GM19324 (cell line): Measurements from ENCODE around the gene IFT52.
"Not testable (repeated sequence)": the region's sequence is repeated elsewhere in the genome, so short reads cannot be mapped to it uniquely, and the experiment has no call there.

Source experiments
- ATAC-seq: cut with Tn5 transposase; IDR thresholded peaks from one replicate; pipeline ENCODE4 v1.9.1; 2021; ENCODE audit warnings: mild to moderate bottlenecking, moderate library complexity; ENCODE audit not compliant: unreplicated experiment, low FRiP score

Gene IFT52

DNA sequence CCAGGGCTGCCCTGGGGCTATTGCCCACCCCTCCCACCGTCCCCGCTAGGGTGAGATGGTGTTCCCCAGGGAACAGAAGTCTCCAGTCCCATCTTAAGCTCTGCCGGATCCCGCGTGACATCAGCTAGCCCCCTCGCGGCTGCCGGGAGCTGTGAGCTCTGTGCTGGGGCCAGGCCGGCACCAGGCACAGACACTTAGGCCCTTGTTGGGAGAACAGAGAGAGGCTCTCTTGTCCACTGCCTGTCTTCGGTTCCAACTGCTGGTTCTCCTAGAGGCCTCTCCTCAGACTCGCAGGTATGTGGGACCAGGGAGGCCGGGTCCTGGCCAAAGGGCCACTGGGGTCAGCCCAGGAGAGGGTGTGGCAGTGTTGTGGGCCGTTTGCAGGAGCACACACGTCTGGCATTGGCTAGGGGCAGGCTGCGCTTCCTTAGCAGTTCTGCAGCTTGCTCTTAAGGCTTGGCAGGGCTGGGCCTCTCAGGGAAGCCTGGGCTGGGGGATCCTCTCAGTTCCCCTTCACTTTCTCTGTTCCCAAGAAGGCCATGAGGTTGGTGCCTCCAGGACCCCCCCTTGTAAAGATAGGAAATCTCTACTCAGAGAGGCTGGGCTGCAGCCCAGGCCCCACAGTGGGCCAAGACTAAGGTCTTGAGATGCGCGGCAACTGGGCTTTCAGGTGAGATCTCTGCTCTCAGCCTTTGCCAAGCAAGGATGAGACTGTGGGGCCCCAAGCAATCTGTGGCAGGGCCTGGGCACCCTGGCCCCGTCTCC, 25.6 kb upstream of the IFT52 start:
- no peak for ATAC-seq

DNA sequence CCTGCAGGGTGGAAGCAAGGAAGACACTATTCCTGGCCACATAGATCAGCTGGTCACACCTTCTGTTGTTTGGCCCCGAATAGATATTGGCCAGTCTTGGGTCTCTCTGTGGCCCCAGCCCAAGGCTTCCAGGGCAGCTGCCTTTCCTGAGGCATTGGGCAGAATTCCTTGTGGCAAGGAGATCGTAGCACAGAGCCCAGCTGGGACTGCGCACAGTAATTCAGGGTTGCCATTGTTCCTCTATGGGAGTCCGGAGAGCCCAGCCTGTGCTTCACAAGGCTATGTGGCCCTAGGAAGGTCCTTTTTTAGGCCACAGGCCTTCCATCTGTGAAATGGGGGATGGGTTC, 25.0 kb upstream of the IFT52 start:
- ATAC-seq: no peak

DNA sequence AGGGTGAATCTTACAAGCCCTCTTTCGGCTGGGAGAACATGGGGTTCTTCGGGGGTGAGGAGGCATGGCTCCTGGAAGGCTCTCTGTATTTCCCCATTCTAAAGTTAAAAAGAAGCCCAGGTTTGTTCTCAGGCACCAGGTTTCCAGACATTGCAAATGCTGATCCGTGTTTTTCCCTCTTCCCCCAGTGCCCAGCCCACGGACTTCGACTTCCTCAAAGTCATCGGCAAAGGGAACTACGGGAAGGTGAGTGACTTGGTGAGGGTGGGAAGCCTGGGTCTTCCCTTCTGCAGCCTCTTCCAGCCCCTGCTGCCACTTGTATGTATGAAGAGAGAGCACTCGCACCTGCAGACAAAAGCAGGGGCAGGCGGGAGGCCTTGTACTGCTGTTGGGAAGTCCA, 23.3 kb upstream of the IFT52 start:
- ATAC-seq: no peak

DNA sequence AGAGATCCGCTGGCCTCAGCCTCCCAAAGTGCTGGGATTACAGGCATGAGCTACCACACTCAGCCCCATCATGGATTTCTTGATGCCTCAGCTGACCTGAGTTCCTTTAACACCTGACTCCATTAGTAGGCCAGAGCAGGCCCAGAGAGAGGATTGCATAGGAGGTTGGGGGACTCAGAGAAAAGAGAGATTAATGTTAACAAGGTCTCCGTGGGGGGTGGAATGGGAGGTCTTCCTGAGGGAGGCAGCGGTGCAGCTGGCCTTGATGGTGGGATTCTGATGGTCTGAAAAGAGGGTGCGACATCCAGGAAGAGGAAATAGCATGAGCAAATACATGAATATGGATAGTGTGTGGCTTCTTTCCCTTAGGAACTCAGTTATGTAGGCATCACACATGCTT, 22.0 kb upstream of the IFT52 start:
- no peak for ATAC-seq

DNA sequence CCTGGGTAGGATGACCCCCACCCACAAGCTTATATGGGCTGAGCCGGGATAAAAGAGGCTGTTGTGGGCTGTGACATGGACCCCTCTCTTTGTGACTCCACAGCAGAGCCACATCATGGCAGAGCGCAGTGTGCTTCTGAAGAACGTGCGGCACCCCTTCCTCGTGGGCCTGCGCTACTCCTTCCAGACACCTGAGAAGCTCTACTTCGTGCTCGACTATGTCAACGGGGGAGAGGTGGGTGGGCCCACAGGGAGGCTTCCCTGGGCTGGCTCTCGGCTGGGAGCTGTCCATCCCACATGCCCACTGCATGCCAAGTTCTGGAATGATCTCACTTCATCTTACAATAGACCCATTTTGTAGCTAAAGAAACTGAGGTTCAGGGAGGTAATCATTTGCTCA, 21.5 kb upstream of the IFT52 start:
- no peak for ATAC-seq

DNA sequence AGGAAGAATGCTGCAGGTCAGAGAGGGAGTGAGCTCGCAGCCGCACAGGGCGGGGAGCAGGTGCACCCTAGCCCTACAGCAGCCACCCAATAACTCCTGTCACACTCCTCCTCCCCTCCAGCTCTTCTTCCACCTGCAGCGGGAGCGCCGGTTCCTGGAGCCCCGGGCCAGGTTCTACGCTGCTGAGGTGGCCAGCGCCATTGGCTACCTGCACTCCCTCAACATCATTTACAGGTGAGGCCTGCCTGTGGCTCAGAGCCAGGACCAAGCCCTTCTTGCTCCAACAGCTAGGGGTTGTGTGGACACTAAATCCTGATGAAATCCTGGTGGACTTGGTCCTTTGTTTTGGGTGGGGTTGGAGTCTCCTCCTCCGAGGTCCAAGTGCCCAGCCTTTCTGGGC, 20.2 kb upstream of the IFT52 start:
- no peak for ATAC-seq

DNA sequence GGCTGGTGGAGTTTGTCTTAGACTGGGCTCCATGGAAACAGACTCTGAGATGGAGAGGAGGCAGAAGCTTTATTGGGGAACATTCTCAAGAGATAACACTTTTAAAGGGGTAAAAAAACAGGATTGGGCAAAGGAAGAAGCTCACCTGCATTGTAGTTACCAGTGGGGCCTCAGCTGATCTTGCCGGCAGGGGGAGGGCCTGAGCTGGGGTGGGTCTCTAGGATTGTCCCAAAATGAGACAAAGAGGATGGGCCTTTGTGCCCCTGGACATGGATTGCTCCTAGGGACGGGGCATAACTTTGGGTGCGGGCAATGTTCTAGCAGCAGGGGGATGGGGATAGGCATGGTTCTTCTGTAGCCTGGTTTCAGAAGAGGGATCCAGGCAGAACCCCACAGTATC, 19.4 kb upstream of the IFT52 start:
- ATAC-seq: no peak

DNA sequence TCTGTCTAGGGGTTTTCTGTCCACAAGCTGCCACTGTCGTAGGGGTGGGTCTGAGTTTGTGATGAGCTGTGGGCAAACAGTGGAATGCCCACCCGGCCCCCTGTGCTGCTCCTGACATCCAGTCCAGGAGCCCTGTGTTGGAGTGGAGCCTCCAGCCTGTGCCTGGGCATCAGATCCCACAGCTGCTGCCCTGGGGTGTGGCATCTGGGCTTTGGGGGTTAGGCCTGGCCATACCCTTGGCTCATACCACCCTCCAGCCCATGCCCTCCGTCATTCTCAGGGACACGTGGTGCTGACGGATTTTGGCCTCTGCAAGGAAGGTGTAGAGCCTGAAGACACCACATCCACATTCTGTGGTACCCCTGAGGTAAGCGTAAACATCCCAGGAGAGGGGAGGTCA, 19.0 kb upstream of the IFT52 start:
- ATAC-seq: no peak

DNA sequence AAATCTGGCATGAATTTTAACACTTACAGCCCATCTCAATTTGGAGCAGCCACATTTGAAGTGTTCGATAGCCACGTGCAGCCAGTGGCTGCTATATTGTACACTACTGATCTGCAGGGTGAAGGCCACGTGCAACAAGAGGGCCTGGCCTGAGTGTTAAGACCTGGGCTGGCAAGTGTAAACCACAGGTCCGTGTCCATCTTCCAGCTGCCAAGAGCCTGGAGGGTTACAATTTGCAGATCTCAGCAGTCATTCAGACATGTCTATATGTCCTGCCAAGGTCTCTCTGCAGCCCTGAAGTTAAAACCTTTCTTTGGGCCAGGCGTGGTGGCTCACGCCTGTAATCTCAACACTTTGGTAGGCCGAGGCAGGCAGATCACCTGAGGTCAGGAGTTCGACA, 17.8 kb upstream of the IFT52 start:
- no peak for ATAC-seq

DNA sequence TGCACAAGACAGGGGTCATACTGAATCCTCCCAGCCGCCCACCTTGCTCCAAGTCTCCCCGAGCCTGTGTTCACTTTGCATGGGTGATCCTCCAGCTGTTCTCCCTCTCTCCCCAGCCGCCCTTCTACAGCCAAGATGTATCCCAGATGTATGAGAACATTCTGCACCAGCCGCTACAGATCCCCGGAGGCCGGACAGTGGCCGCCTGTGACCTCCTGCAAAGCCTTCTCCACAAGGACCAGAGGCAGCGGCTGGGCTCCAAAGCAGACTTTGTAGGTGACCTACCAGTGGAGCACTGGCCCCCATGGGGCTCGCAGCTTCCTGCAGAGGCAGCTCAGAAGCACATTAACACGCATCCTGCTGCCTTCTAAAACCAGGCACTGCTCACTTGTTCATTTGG, 14.6 kb upstream of the IFT52 start:
- ATAC-seq: no peak

DNA sequence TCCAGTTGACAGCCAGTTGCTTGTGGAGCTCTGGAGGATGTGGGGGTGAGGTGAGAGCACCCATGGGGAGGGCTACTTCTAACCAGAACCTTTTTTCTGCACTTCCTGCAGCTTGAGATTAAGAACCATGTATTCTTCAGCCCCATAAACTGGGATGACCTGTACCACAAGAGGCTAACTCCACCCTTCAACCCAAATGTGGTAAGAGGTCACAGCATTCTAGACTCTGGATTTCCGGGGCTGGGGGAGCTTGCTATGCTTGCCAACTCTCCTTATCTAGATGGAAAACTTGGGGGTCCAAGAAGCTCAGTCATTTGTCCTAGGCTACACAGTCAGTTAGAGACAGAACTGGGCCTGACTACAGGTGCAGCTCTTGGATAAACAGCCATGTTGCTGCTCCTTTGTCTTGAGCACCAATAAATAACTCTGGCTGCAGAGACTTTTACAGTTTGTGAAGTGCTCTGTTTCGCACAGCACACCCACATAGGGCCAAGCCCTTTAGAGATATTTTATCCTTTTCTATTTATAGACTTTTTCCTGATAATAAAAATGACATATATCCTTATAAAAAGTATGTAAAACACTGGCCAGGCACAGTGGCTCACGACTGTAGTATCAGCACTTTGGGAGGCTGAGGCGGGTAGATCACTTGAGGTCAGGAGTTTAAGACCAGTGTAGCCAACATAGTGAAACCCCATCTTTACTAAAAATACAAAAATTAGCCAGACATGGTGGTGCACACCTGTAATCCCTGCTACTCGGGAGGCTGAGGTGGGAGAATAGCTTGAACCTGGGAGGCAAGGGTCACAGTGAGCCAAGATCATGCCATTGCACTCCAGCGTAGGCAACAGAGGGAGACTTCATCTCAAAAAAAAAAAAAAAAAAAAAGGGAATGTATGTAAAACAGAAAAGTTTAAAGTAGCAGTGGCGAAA, 10.6 kb upstream of the IFT52 start:
- no peak for ATAC-seq

DNA sequence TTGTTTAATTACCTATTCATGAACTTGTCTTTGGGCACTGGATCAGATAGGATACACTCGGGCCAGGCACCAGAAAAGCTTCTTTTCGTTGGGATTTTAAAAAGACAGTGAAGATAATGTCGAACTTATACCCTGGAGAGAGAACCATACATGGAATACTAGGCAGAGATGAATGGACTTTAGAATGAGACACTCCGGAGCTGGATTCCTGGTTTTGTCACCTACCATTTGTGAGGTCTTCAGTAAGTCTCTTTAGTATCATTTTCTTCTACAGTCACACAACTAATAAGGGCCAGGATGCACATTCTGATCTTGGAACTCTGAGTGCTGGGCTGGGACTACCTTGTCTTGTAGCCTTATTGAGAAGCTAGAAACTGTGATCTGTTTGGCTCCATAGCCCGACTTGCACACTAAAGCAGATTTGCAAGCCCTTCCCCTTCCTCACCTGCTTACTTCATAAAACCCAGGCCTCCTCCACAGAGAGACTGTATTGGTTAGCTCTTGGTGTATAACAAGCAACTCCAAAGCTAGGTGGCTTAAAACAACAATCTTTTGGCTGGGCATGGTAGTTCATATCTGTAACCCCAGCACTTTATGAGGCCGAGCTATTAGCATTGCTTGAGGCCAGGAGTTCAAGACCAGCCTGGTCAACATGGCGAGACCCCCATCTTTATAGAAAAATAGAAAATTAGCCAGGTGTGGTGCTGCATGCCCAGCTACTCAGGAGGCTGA, 7.4 kb upstream of the IFT52 start:
- no peak for ATAC-seq

DNA sequence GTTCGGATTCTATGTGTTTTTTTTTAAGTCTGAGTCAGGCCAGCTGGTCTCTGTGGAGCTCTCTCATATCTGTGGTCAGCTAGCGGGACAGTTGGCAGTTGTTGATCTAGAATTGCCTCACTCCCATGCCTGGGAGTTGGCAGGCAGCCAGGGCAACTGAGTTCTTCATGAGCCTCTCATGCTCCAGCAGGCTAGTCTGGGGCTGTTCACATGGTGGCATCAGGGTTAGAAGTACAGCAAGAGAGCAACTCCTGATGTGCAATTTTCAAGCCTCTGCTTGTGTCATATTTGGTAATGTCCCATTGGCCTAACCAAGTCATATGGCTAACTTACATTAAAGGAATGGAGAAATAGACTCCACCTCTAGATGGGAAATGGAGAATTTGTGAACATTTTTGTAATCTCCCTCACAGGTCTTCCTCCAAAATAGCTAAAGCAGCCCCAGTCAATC, 6.7 kb upstream of the IFT52 start:
- ATAC-seq: no peak

DNA sequence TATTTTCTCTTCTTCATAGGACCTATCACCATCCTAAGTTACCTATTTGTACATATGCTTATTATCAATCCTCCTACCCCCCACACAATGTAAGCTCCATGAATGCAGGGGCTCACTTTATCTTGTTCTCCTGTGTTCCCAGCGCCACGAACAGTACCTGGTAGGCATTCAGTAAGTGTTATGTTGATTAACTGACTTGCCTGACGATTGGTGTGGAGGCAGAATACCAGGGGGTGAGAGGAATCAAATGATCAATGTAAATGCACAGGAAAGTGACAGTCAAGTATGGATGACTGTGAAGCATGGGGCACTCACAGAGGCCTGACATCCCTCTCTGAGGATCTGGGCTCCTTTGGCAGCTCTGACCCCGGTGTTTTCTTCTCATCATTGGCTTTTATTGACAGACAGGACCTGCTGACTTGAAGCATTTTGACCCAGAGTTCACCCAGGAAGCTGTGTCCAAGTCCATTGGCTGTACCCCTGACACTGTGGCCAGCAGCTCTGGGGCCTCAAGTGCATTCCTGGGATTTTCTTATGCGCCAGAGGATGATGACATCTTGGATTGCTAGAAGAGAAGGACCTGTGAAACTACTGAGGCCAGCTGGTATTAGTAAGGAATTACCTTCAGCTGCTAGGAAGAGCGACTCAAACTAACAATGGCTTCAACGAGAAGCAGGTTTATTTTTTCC, 6.1 kb upstream of the IFT52 start:
- no peak for ATAC-seq

DNA sequence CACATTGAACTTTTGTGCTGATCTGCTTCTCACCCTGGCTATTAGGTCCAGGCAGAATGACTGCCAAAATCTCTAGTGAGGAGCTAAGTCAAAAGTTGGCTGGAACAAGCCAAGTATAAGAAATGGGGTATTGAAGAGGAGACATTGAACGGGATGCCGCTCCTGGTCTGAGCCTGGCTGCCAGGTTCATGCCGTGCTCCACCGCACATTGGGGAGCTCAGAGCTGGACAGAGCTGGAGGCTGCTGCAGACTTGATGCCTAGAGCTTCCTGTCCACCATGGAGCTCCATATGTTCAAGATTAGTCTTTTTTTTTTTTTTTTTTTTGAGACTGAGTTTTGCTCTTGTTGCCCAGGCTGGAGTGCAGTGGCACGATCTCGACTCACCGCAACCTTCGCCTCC, 4.1 kb upstream of the IFT52 start:
- no peak for ATAC-seq

DNA sequence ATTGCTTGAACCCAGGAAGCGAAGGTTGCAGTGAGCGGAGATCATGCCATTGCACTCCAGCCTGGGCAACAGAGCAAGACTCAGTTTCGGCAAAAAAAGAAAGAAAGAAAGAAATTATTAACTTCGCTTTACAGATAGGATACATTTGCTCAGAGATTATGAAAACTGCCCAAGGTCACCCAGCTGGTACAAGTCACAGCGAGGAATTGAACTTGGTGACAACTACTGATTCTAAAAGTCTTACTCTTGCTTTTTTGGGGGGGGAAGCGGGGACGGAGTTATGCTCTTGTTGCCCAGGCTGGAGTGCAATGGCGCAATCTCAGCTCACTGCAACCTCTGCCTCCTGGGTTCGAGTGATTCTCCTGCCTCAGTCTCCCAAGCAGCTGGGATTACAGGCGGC, 2.2 kb upstream of the IFT52 start:
- ATAC-seq: not testable (repeated sequence)

DNA sequence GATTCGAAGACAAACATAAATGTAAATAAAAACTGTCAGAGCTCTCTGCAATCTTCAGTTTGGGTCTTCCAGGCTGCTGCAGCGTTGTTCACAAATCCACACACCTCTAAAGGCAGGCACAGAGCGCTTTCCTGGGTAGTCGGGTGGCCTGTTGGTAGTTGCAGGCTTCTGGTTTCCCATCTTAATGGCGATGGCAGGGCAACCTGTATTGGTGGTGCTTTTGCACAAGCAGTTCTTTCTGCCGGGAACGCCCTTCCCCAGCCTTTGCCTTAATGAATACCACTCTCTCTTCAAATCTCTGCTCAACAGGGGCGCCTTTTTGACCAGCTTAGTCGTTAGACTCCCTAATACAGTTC, 723 bp upstream of the IFT52 start:
- no peak for ATAC-seq

DNA sequence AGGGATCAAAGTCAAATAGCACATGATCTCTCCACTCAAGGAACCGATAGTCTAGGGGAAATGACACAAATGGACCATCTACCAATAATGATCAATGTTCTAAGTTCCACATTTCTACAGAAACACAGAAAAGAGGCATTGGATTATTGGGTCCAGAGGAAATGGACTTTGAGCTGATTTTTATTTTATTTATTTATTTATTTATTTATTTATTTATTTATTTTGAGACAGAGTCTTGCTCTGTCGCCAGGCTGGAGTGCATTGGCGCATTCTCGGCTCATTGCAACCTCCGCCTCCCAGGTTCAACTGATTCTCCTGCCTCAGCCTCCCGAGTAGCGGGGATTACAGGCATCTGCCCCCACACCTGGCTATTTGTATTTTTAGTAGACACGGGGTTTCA, 11.2 kb downstream of the IFT52 start:
- not testable (repeated sequence) for ATAC-seq

DNA sequence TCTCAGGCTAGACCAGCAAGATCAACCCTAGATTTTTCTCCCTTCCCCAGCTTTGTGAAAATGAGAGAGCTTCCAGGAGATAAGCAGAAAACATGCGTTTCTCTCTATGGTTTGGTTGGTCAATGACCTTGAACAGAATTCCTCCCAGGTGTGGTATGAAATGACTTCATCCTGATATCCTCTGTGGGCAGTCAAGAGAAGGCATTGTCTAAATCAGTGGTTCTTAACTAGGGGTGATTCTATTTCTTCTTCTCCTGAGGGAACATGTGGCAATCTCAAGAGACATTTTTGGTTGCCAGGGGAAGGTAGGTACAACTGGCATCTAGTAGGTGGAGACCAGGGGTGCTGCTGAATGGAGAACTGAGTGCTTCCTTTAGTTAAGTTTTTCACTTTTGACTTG, 12.4 kb downstream of the IFT52 start:
- no peak for ATAC-seq

DNA sequence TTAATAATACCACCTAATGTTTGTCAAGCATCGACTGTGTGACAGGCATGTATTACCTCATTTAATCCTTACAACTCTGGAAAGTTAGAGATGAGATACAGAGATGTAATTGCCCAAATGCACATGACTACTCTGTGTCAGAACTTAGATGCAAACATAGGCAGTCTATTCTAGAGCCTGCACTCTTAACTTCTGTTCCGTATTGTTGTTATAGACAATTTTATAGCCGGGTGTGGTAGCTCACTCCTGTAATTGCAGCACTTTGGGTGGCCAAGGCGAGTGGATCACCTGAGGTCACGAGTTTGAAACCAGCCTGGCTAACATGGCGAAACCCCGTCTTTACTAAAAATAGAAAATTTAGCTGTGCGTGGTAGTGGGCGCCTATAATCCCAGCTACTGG, 15.0 kb downstream of the IFT52 start:
- no peak for ATAC-seq

DNA sequence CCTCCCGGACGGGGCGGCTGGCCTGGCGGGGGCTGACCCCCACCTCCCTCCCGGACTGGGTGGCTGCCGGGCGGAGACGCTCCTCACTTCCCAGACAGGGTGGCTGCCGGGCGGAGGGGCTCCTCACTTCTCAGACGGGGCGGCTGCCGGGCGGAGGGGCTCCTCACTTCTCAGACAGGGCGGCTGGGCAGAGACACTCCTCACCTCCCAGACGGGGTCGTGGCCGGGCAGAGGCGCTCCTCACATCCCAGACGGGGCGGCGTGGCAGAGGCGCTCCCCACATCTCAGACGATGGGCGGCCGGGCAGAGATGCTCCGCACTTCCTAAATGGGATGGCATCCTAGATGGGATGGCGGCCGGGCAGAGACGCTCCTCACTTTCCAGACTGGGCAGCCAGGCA, 16.5 kb downstream of the IFT52 start:
- not testable (repeated sequence) for ATAC-seq
